HepG2 (cell line): ENCODE data around the gene SLC25A51. TPM values are rescaled to one million over a fixed set of nuclear protein-coding genes. Genes with fewer than 3 reads are reported as not detected.
A peak's percentile ranks its signal among the peaks of the same experiment; 100 is the strongest.

Experiments used
- ATF2 ChIP-seq: sonication (generic); formaldehyde crosslinking; IDR thresholded peaks from 2 replicates; pipeline ENCODE4 v1.4.0; 2020; ENCODE audit warnings: missing genetic modification reagents
- FOXK2 ChIP-seq: fragments of 450-650 bp; IDR thresholded peaks from 2 replicates; pipeline ENCODE4 v1.6.1; 2016
- HOXA5 ChIP-seq: sonication (generic); formaldehyde crosslinking; IDR thresholded peaks from 2 replicates; pipeline ENCODE4 v1.4.0; 2020; ENCODE audit warnings: missing genetic modification reagents
- HOXA9 ChIP-seq: sonication (generic); formaldehyde crosslinking; IDR thresholded peaks from 2 replicates; pipeline ENCODE4 v1.8.1; 2022; ENCODE audit warnings: missing genetic modification reagents, mild to moderate bottlenecking, moderate library complexity, borderline replicate concordance
- MAFK ChIP-seq, 2 experiments: IDR thresholded peaks in 1 of 2; conservative IDR thresholded peaks in 1 of 2; 2 replicates each; pipeline ENCODE4 v1.6.1; 2011; ENCODE audit warnings: improper control_type of control experiment in 2 of 2, low read length in 2 of 2
- MTA1 ChIP-seq: sonication (generic); formaldehyde crosslinking; IDR thresholded peaks from 2 replicates; pipeline ENCODE4 v1.4.0; 2020; ENCODE audit warnings: missing genetic modification reagents, mild to moderate bottlenecking, borderline replicate concordance
- MTF1 ChIP-seq: sonication (generic); formaldehyde crosslinking; IDR thresholded peaks from 2 replicates; pipeline ENCODE4 v1.5.0; 2020; ENCODE audit warnings: missing genetic modification reagents
- NONO ChIP-seq, 2 experiments: fragments of 450-650 bp in 1 of 2; sonication (generic) in 1 of 2; formaldehyde crosslinking in 1 of 2; IDR thresholded peaks in 1 of 2; conservative IDR thresholded peaks in 1 of 2; 2 replicates each; pipeline versions ENCODE4 v1.6.1 to v1.8.0; 2017 to 2022; ENCODE audit warnings: mild to moderate bottlenecking in 1 of 2, missing genetic modification reagents in 1 of 2, moderate library complexity in 1 of 2
- ZBTB34 ChIP-seq: sonication (generic); formaldehyde crosslinking; IDR thresholded peaks from 2 replicates; pipeline ENCODE4 v1.8.0; 2022; ENCODE audit warnings: mild to moderate bottlenecking, missing genetic modification reagents
- ZBTB7B ChIP-seq: sonication (generic); formaldehyde crosslinking; IDR thresholded peaks from 2 replicates; pipeline ENCODE4 v1.4.0; 2020; ENCODE audit warnings: missing genetic modification reagents
- ZNF136 ChIP-seq: sonication (generic); formaldehyde crosslinking; IDR thresholded peaks from 2 replicates; pipeline ENCODE4 v1.8.1; 2022; ENCODE audit warnings: low read depth, mild to moderate bottlenecking, moderate library complexity, missing genetic modification reagents
- ZNF160 ChIP-seq: sonication (generic); formaldehyde crosslinking; IDR thresholded peaks from 2 replicates; pipeline ENCODE4 v1.8.0; 2022; ENCODE audit warnings: mild to moderate bottlenecking, inconsistent platforms, missing genetic modification reagents
- ZNF282 ChIP-seq: fragments of 450-650 bp; IDR thresholded peaks from 2 replicates; pipeline ENCODE4 v1.6.1; 2018; ENCODE audit not compliant: partially characterized antibody
- ZNF383 ChIP-seq: sonication (generic); formaldehyde crosslinking; IDR thresholded peaks from 2 replicates; pipeline ENCODE4 v1.4.0; 2020; ENCODE audit warnings: missing genetic modification reagents, mild to moderate bottlenecking, borderline replicate concordance
- ZNF44 ChIP-seq: sonication (generic); formaldehyde crosslinking; IDR thresholded peaks from 2 replicates; pipeline ENCODE4 v1.5.1; 2020; ENCODE audit warnings: mild to moderate bottlenecking, missing genetic modification reagents
- ZNF484 ChIP-seq: sonication (generic); formaldehyde crosslinking; IDR thresholded peaks from 2 replicates; pipeline ENCODE4 v1.5.1; 2020; ENCODE audit warnings: mild to moderate bottlenecking, low read depth, missing genetic modification reagents, borderline replicate concordance
- ZNF552 ChIP-seq: sonication (generic); formaldehyde crosslinking; IDR thresholded peaks from 2 replicates; pipeline ENCODE4 v1.9.0; 2022; ENCODE audit warnings: missing genetic modification reagents, mild to moderate bottlenecking, borderline replicate concordance
- ZNF567 ChIP-seq: sonication (generic); formaldehyde crosslinking; IDR thresholded peaks from 2 replicates; pipeline ENCODE4 v1.8.1; 2023; ENCODE audit warnings: mild to moderate bottlenecking, missing genetic modification reagents, borderline replicate concordance
- ZNF761 ChIP-seq: sonication (generic); formaldehyde crosslinking; conservative IDR thresholded peaks from 2 replicates; pipeline ENCODE4 v1.4.0; 2020; ENCODE audit warnings: mild to moderate bottlenecking, missing genetic modification reagents
- ZNF772 ChIP-seq: sonication (generic); formaldehyde crosslinking; IDR thresholded peaks from 2 replicates; pipeline ENCODE4 v1.5.0; 2020; ENCODE audit warnings: mild to moderate bottlenecking, missing genetic modification reagents
- ZNF891 ChIP-seq: sonication (generic); formaldehyde crosslinking; IDR thresholded peaks from 2 replicates; pipeline ENCODE4 v1.5.0; 2020; ENCODE audit warnings: mild to moderate bottlenecking, missing genetic modification reagents
- polyA plus RNA-seq, 8 experiments: library from polyadenylated mRNA; depleted of rRNA in 3 of 8; stranded (reverse) in 7 of 8; unstranded in 1 of 8; fragments of >200 nt; fragmentation: Illumina TruSeq in 4 of 8; extraction: Trizol in 4 of 8; gene quantifications; 2 replicates each; pipeline versions ENCODE4 v1.2.1 to v1.2.3, GENCODE V29; 2011 to 2016; ENCODE audit warnings: low read depth in 4 of 8, missing spikeins in 1 of 8, mixed read lengths in 1 of 8; ENCODE audit not compliant: insufficient read depth in 1 of 8
- total RNA-seq, 5 experiments: library from RNA; depleted of rRNA; stranded (reverse); fragments of >200 nt; fragmentation: Illumina TruSeq; extraction: Trizol; gene quantifications; 2 replicates each; pipeline ENCODE4 v1.2.3, GENCODE V29; 2016; ENCODE audit warnings: low read depth in 1 of 5
- TF ChIP-seq, protein P1 (sequence below): sonication (generic); formaldehyde crosslinking; IDR thresholded peaks from 2 replicates; pipeline ENCODE4 v1.5.0; 2020; ENCODE audit warnings: missing genetic modification reagents, mild to moderate bottlenecking, borderline replicate concordance
- TF ChIP-seq, protein P2 (sequence below): sonication (generic); formaldehyde crosslinking; IDR thresholded peaks from 2 replicates; pipeline ENCODE4 v1.4.0; 2020; ENCODE audit warnings: missing genetic modification reagents

Gene SLC25A51
- total and polyA plus RNA-seq, 2 of the 13 experiments (the other 11 are each of a cell fraction or from before 2014, with no cell fraction given) = 14.6 to 37.7 TPM

DNA sequence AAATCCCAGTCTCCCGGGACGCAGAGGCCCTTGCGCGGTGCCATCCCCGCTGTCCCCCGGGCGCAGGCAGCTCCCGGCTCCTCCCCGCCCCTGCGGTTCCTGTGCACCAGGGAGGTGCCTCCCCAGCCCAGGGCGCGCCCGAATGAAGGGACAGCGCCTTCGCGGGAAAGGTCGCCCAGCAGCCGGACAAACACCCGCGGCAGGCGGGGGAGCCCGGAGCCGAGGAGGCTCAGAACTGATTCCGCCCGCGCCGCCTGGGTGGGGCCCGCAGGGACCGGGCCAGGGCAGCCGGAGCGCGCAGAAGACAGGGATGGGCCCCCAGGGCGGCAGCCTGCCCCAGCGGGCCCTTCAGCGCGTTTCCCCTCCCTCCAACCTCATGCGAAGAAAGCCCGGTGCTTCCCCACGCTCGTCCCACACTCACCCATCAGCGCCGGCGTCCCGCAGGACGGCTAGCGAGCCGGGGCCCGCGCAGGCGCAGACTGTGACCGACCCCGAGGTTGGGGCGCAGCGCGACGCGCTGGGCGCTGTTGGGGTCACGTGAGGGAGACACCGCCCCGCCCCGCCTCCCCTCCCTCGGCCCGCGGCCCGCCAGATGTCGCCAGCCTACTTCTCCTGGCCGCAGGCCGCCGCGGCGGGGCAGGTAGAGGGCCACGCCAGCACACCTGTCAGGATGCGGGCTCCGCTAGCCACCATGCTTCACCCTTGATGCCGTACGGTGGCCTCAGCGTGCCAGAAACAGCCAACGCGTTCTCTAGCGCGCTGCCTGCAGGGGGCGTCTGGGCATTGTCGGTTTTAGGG, at the start of gene SLC25A51 (continued):
- TF ChIP-seq ZNF552 (CRISPR knock-in tag) = peak; percentile 70; the same call in 1 of the 2 replicates
- TF ChIP-seq MAFK (conservative IDR thresholded peaks at IDR 0.05 in 1 of 2, IDR thresholded peaks at IDR 0.05 in 1 of 2; ENCODE audit: low read length in 2 of 2) = no peak
- TF ChIP-seq ATF2 (CRISPR knock-in tag) = peak; percentile 86
- no peak for TF ChIP-seq ZNF282
- peak; percentile 97 for TF ChIP-seq ZBTB7B (CRISPR knock-in tag)
- TF ChIP-seq ZNF761 (CRISPR knock-in tag) = no peak
- TF ChIP-seq ZNF891 (CRISPR knock-in tag) = peak; percentile 40; the same call in 1 of the 2 replicates
- peak; percentile 35; the same call in 1 of the 2 replicates for TF ChIP-seq ZNF160 (CRISPR knock-in tag)
- peak; percentile 45; the same call in 1 of the 2 replicates for TF ChIP-seq ZNF567 (CRISPR knock-in tag)
- no peak for TF ChIP-seq MTF1 (CRISPR knock-in tag)
- TF ChIP-seq ZNF44 = peak; percentile 80; the same call in 1 of the 2 replicates
- TF ChIP-seq ZNF772 (CRISPR knock-in tag) = peak; percentile 93
- 0 out of 2 replicates have a peak, but pooled peaks have one; percentile 38 for TF ChIP-seq ZNF484
- TF ChIP-seq, protein P1, sequence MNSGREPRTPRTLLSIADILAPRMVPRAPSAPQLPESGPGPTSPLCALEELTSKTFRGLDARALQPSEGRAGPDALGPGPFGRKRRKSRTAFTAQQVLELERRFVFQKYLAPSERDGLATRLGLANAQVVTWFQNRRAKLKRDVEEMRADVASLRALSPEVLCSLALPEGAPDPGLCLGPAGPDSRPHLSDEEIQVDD = no peak
- TF ChIP-seq ZNF383 (CRISPR knock-in tag) = peak; percentile 75; the same call in 1 of the 2 replicates
- no peak for TF ChIP-seq MTA1 (CRISPR knock-in tag)
- TF ChIP-seq ZNF136 (CRISPR knock-in tag) = 0 out of 2 replicates have a peak, but pooled peaks have one; percentile 32
- no peak for TF ChIP-seq NONO (IDR thresholded peaks at IDR 0.05)
- TF ChIP-seq NONO (CRISPR knock-in tag; conservative IDR thresholded peaks at IDR 0.05) = peak; percentile 98
- peak; percentile 87 for TF ChIP-seq ZBTB34 (CRISPR knock-in tag)
- TF ChIP-seq HOXA5 (CRISPR knock-in tag) = 0 out of 2 replicates have a peak, but pooled peaks have one; percentile 59
- TF ChIP-seq, protein P2, sequence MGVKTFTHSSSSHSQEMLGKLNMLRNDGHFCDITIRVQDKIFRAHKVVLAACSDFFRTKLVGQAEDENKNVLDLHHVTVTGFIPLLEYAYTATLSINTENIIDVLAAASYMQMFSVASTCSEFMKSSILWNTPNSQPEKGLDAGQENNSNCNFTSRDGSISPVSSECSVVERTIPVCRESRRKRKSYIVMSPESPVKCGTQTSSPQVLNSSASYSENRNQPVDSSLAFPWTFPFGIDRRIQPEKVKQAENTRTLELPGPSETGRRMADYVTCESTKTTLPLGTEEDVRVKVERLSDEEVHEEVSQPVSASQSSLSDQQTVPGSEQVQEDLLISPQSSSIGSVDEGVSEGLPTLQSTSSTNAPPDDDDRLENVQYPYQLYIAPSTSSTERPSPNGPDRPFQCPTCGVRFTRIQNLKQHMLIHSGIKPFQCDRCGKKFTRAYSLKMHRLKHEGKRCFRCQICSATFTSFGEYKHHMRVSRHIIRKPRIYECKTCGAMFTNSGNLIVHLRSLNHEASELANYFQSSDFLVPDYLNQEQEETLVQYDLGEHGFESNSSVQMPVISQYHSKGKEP (CRISPR knock-in tag) = 0 out of 2 replicates have a peak, but pooled peaks have one; percentile 50
- TF ChIP-seq FOXK2 = no peak
- no peak for TF ChIP-seq HOXA9 (CRISPR knock-in tag)
